ENCODE results near the gene HOXA6.

DNA sequence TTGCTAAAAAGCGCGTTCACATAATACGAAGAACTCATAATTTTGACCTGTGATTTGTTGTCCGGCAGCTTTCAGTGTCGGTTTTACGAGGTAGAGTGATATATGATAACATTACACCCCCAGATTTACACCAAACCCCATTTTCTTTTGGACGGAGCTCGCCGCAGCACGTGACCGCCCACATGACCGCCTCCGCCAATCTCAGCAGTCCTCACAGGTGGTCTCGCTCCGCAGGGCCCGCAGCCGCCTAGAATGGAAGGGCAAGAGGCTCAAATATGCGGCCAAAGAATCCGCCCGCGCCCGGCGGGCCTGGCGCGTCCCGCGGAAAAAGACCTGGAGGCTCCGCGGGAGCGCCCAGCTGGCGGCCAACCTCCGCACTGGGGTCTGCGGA, 8.9 kb upstream of the HOXA6 start, which contains the start of gene HOXA7:
- TF ChIP-seq EZH2phosphoT487 (IDR thresholded peaks at IDR 0.05; ENCODE audit: borderline replicate concordance), result no peak
- TF ChIP-seq, protein P1, sequence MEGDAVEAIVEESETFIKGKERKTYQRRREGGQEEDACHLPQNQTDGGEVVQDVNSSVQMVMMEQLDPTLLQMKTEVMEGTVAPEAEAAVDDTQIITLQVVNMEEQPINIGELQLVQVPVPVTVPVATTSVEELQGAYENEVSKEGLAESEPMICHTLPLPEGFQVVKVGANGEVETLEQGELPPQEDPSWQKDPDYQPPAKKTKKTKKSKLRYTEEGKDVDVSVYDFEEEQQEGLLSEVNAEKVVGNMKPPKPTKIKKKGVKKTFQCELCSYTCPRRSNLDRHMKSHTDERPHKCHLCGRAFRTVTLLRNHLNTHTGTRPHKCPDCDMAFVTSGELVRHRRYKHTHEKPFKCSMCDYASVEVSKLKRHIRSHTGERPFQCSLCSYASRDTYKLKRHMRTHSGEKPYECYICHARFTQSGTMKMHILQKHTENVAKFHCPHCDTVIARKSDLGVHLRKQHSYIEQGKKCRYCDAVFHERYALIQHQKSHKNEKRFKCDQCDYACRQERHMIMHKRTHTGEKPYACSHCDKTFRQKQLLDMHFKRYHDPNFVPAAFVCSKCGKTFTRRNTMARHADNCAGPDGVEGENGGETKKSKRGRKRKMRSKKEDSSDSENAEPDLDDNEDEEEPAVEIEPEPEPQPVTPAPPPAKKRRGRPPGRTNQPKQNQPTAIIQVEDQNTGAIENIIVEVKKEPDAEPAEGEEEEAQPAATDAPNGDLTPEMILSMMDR (IDR thresholded peaks at IDR 0.05 in 2 of 3, conservative IDR thresholded peaks at IDR 0.05 in 1 of 3; ENCODE audit: borderline replicate concordance in 1 of 3, insufficient read depth in 1 of 3, low read depth in 2 of 3, low read length in 2 of 3), result no peak
- TF ChIP-seq EZH2 (IDR thresholded peaks at IDR 0.05), result no peak
- peak; percentile 59 for TF ChIP-seq POLR2AphosphoS5 (IDR thresholded peaks at IDR 0.05; ENCODE audit: low read depth, low read length)
- TF ChIP-seq POLR2A (IDR thresholded peaks at IDR 0.05; ENCODE audit: borderline replicate concordance, extremely low read depth, insufficient read depth, insufficient read length), result no peak
- no peak for TF ChIP-seq RAD21 (IDR thresholded peaks at IDR 0.05; ENCODE audit: low read depth)
- TF ChIP-seq JUND (IDR thresholded peaks at IDR 0.05), result no peak
- TF ChIP-seq EGR1 (IDR thresholded peaks at IDR 0.05; ENCODE audit: low read depth), result no peak
- no peak for TF ChIP-seq SRF (IDR thresholded peaks at IDR 0.05; ENCODE audit: low read depth)
- TF ChIP-seq TCF7L2 (IDR thresholded peaks at IDR 0.05; ENCODE audit: borderline replicate concordance, extremely low read depth, insufficient read depth, insufficient read length), result no peak
- TF ChIP-seq ZNF274 (IDR thresholded peaks at IDR 0.05; ENCODE audit: low read depth, low read length), result no peak
- 0 out of 2 replicates have a peak, but pooled peaks have one; percentile 33 for TF ChIP-seq ZFX (IDR thresholded peaks at IDR 0.05)
- no peak for TF ChIP-seq FOSL1 (IDR thresholded peaks at IDR 0.05; ENCODE audit: low read depth)

All from HCT116 (cell line).